Adrenal gland (tissue), 5 donors: Measurements from ENCODE around the gene RASSF5.

Experiments
- POLR2A ChIP-seq, 2 donors: fragments of 450-650 bp; IDR thresholded peaks; one replicate each; pipeline ENCODE4 v1.6.1; 2017; ENCODE audit warnings: antibody characterized with exemption in 2 of 2, mild to moderate bottlenecking in 2 of 2, moderate library complexity in 1 of 2
- TF ChIP-seq, protein P1 (sequence below), 6 experiments: fragments of 450-650 bp in 4 of 6; fragments of 200-600 bp in 2 of 6; sonication (generic) in 1 of 6; IDR thresholded peaks; 1 replicate in 5 of 6; 2 replicates in 1 of 6; pipeline versions ENCODE4 v1.5.1 to v1.8.0; 2016 to 2021; ENCODE audit warnings: antibody characterized with exemption in 6 of 6, mild to moderate bottlenecking in 2 of 6, moderate library complexity in 1 of 6
- donor health status: DM: no; HTN: no; CAD: no.

GRCh38 chr1:206566999-206567398, 59.7 kb downstream of the RASSF5 start:
- TF ChIP-seq, protein P1, sequence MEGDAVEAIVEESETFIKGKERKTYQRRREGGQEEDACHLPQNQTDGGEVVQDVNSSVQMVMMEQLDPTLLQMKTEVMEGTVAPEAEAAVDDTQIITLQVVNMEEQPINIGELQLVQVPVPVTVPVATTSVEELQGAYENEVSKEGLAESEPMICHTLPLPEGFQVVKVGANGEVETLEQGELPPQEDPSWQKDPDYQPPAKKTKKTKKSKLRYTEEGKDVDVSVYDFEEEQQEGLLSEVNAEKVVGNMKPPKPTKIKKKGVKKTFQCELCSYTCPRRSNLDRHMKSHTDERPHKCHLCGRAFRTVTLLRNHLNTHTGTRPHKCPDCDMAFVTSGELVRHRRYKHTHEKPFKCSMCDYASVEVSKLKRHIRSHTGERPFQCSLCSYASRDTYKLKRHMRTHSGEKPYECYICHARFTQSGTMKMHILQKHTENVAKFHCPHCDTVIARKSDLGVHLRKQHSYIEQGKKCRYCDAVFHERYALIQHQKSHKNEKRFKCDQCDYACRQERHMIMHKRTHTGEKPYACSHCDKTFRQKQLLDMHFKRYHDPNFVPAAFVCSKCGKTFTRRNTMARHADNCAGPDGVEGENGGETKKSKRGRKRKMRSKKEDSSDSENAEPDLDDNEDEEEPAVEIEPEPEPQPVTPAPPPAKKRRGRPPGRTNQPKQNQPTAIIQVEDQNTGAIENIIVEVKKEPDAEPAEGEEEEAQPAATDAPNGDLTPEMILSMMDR (IDR thresholded peaks at IDR 0.05): no peak
- no peak for TF ChIP-seq POLR2A (IDR thresholded peaks at IDR 0.05)
